DOHH2 (cell line): ENCODE measurements around the gene BANP.
"Not testable (repeated sequence)": the region's sequence is repeated elsewhere in the genome, so short reads cannot be mapped to it uniquely, and the experiment has no call there.

Source experiments
- H3F3A ChIP-seq: fragments of 200-600 bp; sonication (generic), shearing (Covaris generic); 2 replicates; pipeline ENCODE4 v1.6.0; 2016; ENCODE audit warnings: antibody characterized with exemption, mild to moderate bottlenecking; ENCODE audit not compliant: control insufficient read depth, insufficient read depth
- H3K27ac ChIP-seq: fragments of 200-600 bp; sonication (generic); 2 replicates; pipeline ENCODE4 v1.5.1; 2014; ENCODE audit warnings: low read depth, mild to moderate bottlenecking, low read length, moderate library complexity
- H3K27me3 ChIP-seq: fragments of 200-600 bp; sonication (generic); 2 replicates; pipeline ENCODE4 v1.6.1; 2014; ENCODE audit warnings: mild to moderate bottlenecking, low read length, mixed read lengths; ENCODE audit not compliant: control insufficient read depth
- H3K36me3 ChIP-seq: fragments of 200-600 bp; sonication (generic); 2 replicates; pipeline ENCODE4 v1.6.1; 2014; ENCODE audit warnings: mild to moderate bottlenecking, low read length, moderate library complexity, mixed read lengths; ENCODE audit not compliant: control insufficient read depth
- H3K4me1 ChIP-seq: fragments of 200-600 bp; sonication (generic); 2 replicates; pipeline ENCODE4 v1.6.1; 2014; ENCODE audit warnings: mild to moderate bottlenecking, low read length, mixed read lengths; ENCODE audit not compliant: control insufficient read depth
- H3K4me2 ChIP-seq: fragments of 200-600 bp; sonication (generic); 2 replicates; pipeline ENCODE4 v1.6.0; 2014; ENCODE audit warnings: mild to moderate bottlenecking, low read length, moderate library complexity
- H3K4me3 ChIP-seq: fragments of 200-600 bp; sonication (generic); 2 replicates; pipeline ENCODE4 v1.5.1; 2014; ENCODE audit warnings: mild to moderate bottlenecking, low read length, mixed read lengths
- H3K79me2 ChIP-seq: fragments of 200-600 bp; sonication (generic); 2 replicates; pipeline ENCODE4 v1.6.1; 2014; ENCODE audit warnings: mild to moderate bottlenecking, low read length, mixed read lengths; ENCODE audit not compliant: control insufficient read depth
- H3K9me2 ChIP-seq: fragments of 200-600 bp; sonication (generic); replicated peaks from 2 replicates; pipeline ENCODE4 v1.6.1; 2014; ENCODE audit warnings: mild to moderate bottlenecking, low read length, mixed read lengths; ENCODE audit not compliant: control insufficient read depth
- H3K9me3 ChIP-seq: fragments of 200-600 bp; sonication (generic); 2 replicates; pipeline ENCODE4 v1.6.1; 2014; ENCODE audit warnings: antibody characterized with exemption, low read length, mixed read lengths; ENCODE audit not compliant: control insufficient read depth, insufficient read depth
- H4K20me1 ChIP-seq: fragments of 200-600 bp; sonication (generic); 2 replicates; pipeline ENCODE4 v1.6.0; 2014; ENCODE audit warnings: low read depth, mild to moderate bottlenecking, antibody characterized with exemption, low read length, moderate library complexity; ENCODE audit not compliant: control insufficient read depth, insufficient read depth
- CTCF ChIP-seq: fragments of 200-600 bp; sonication (generic); IDR thresholded peaks from one replicate; pipeline ENCODE4 v1.5.1; 2014; ENCODE audit warnings: antibody characterized with exemption, mild to moderate bottlenecking, low read depth, low read length; ENCODE audit not compliant: poor library complexity, severe bottlenecking
- EZH2phosphoT487 ChIP-seq: fragments of 200-600 bp; sonication (generic); IDR thresholded peaks from 2 replicates; pipeline ENCODE4 v1.6.1; 2017; ENCODE audit warnings: borderline replicate concordance, mild to moderate bottlenecking, antibody characterized with exemption, low read length, moderate library complexity, mixed read lengths

The BANP gene

GRCh38 chr16:88113545-88114045, 162.4 kb downstream of the BANP start:
- Histone ChIP-seq H3K27ac (no peak overlapping the region), H3K4me2 (no peak overlapping the region), H3K9me3 (no peaks in the 10 kb centered on the region), H4K20me1 (no peaks in the 10 kb centered on the region), H3K27me3 (no peaks in the 10 kb centered on the region), H3K9me2 (no peaks in the 10 kb centered on the region), H3K4me1 (no peaks in the 10 kb centered on the region), H3K36me3 (no peaks in the 10 kb centered on the region), H3K79me2 (no peaks in the 10 kb centered on the region), H3F3A (no peaks in the 10 kb centered on the region), H3K4me3 (no peak overlapping the region)
- TF ChIP-seq CTCF (no peak), EZH2phosphoT487 (no peak)

GRCh38 chr16:88114541-88115228, 163.5 kb downstream of the BANP start:
- H3K4me3 ChIP-seq, H3K4me2 ChIP-seq, H3K9me2 ChIP-seq, H3K9me3 ChIP-seq, H3K27me3 ChIP-seq, H4K20me1 ChIP-seq, H3K36me3 ChIP-seq, H3K27ac ChIP-seq, H3K4me1 ChIP-seq, H3K79me2 ChIP-seq, H3F3A ChIP-seq: not testable (repeated sequence)

GRCh38 chr16:88116121-88116520, 164.9 kb downstream of the BANP start:
- Histone ChIP-seq H3K36me3 (no peaks in the 10 kb centered on the region), H3K79me2 (no peaks in the 10 kb centered on the region), H3K4me2 (no peak overlapping the region), H3K9me2 (no peaks in the 10 kb centered on the region), H3K4me1 (no peaks in the 10 kb centered on the region), H3F3A (no peaks in the 10 kb centered on the region), H3K27ac (no peak overlapping the region), H4K20me1 (no peaks in the 10 kb centered on the region), H3K27me3 (no peaks in the 10 kb centered on the region), H3K9me3 (no peaks in the 10 kb centered on the region), H3K4me3 (no peak overlapping the region)
- TF ChIP-seq EZH2phosphoT487 (no peak), CTCF (no peak)

- H3K4me2 ChIP-seq, result no peak overlapping the region
- TF ChIP-seq CTCF (no peak), EZH2phosphoT487 (no peak)
- no peaks in the 10 kb centered on the region for H3K9me3 ChIP-seq
- H3K4me1 ChIP-seq, result no peaks in the 10 kb centered on the region
- no peaks in the 10 kb centered on the region for H3F3A ChIP-seq
- H3K36me3 ChIP-seq, result no peaks in the 10 kb centered on the region
- no peaks in the 10 kb centered on the region for H3K79me2 ChIP-seq
- H3K27ac ChIP-seq, result no peak overlapping the region
- H3K9me2 ChIP-seq, result no peaks in the 10 kb centered on the region
- no peaks in the 10 kb centered on the region for H3K27me3 ChIP-seq
- no peaks in the 10 kb centered on the region for H4K20me1 ChIP-seq
- H3K4me3 ChIP-seq, result no peak overlapping the region
Observed at GRCh38 chr16:88117476-88117868, 166.2 kb downstream of the BANP start.
